Measurements from ENCODE around the gene ASB6.
"Not testable (repeated sequence)": the region's sequence is repeated elsewhere in the genome, so short reads cannot be mapped to it uniquely, and the experiment has no call there.

GRCh38 chr9:129592790-129593189 is 49.2 kb downstream of the ASB6 start:
- not testable (repeated sequence) for TF ChIP-seq CTCF (conservative IDR thresholded peaks at IDR 0.05; ENCODE audit: low read depth in 2 of 2); POLR2AphosphoS5 (IDR thresholded peaks at IDR 0.05; ENCODE audit: low read depth); REST (IDR thresholded peaks at IDR 0.05; ENCODE audit: unreplicated experiment); JUNB (IDR thresholded peaks at IDR 0.05; ENCODE audit: unreplicated experiment); EZH2 (IDR thresholded peaks at IDR 0.05; ENCODE audit: low read depth, unreplicated experiment); ZNF462 (CRISPR knock-in tag; IDR thresholded peaks at IDR 0.05); EZH2phosphoT487 (IDR thresholded peaks at IDR 0.05; ENCODE audit: unreplicated experiment); CREB1 (CRISPR knock-in tag; IDR thresholded peaks at IDR 0.05; ENCODE audit: low read depth); ZNF114 (CRISPR knock-in tag; IDR thresholded peaks at IDR 0.05); STAT1 (IDR thresholded peaks at IDR 0.05; ENCODE audit: unreplicated experiment); ETS1 (IDR thresholded peaks at IDR 0.05); ZNF331 (CRISPR knock-in tag; IDR thresholded peaks at IDR 0.05; ENCODE audit: low read depth); NANOG (IDR thresholded peaks at IDR 0.05; ENCODE audit: borderline replicate concordance)
